ENCODE measurements around the gene SEC22A.

Gene SEC22A

DNA sequence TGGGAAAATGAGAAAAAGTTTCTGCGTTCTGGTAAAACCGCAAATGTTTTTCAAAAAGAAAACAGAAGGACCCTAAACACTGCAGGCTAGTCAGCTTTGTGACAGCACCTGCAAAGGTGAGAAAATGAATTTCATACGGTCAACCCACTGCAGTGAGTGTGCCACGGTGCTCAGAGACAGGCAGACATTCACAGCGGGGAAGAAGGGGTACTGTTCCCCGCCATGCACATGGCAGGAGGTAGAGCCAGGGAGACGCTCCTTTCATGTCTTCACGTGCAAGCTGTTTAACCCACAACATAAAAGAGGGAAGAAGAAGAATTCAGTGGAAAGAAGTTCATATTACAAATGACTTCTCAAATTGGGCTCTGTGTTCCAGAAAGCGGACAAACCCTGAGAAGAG, 109.5 kb downstream of the SEC22A start:
- no peak for DNase-seq

- DNase-seq, result no peak
Observed at GRCh38 chr3:123312331-123313265, 110.9 kb downstream of the SEC22A start.

DNA sequence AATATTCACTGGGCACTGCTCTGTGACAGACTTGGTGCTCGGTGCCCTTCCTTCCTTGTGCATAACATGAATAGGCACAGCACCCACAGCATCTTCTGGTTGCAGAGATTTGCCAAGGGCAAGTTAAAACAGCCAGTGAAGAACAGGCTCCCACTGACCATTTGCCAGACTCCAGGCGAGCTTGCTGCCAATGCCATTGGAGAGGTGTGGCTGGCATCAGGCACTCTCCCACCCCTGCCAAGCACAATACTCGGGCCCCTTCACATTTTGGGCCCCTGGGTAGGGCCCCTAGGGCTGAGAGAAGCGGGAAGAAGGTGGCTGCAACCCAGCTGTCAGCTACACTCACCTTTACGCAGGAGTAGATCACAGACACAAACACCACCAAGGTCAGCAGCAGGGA, 112.1 kb downstream of the SEC22A start:
- DNase-seq, result no peak

DNA sequence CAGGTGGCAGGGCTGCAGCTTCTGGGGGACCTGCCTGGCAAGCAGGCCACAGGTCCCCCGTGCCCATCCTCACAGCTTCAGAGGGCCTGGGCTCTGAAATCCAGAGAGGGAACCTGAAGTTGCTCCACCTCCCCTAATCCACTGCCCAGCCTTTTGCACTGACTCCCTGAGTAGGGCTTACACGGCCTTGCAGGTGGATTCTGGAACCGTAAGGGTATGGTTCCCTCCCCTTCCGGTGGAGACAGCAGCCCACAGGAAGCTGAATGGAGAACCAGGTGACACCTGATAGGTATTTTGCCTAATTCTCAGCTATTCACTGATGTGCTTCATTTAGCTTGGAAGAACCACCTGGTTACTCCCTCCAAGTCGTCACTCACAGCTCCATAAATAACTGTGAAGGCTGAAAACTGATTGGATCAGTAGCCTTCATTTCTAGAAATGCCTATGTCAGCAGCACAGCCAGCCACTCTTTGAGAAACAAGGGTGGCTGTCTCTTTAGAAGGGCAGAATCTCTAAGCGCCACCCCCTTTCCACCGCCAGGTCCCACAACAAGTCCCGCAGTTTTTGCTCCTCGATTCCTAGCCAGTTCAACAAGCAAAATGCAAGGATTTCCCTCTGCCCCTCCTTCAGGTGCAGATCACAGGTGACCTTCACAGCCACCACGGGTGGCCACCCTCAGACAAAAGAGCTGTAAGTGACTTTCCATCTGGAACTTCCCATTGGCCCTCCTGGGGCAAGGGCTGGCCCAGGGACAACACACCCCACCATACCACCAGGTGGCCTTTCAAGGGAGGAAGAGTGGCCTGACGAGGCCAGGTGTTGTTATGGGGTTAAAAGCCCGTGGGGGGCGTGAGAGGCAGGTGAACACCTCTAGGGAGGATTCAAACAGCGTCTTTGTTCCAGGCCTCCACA, 112.9 kb downstream of the SEC22A start:
- peak; percentile 6 for DNase-seq

- DNase-seq, result no peak
Observed at GRCh38 chr3:123315271-123315595, 113.5 kb downstream of the SEC22A start.

DNA sequence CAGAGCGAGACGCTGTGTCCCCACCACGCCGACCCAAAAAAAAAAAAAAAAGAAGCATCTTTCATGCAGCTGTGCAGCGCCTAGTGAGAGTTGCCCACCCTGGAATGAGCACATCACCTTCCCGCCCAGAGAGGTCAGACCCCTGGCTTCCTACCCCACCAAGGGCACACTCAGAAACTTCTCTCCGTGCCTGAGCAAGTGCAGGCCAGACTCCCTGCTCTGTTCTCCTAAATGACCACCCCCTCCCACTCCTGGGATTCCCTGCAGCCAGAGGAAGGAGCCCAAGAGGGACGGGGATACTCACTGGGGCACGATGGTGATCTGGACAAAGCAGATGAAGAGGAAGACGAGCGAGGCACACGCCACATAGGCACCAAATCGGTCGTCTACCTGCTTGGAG, 116.0 kb downstream of the SEC22A start:
- DNase-seq, result no peak

DNA sequence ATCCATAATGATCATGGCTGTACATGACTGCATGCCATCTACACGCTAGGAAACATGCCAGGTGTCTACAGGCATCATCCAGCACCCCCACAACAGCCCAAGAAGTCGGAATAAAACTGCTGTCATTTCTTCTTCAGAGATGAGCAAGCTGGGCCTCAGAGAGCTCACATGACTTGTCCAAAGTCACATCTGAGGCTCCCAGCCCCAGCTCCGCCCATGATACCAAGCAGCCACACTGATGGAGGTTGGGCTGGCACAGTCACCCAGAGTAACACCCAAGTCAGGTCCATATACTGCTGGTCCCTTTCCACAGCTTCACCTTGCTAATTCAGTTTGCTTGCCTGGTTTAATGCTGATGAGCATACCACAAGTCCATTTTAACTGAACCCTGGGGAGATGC, 116.6 kb downstream of the SEC22A start:
- DNase-seq, result no peak

DNA sequence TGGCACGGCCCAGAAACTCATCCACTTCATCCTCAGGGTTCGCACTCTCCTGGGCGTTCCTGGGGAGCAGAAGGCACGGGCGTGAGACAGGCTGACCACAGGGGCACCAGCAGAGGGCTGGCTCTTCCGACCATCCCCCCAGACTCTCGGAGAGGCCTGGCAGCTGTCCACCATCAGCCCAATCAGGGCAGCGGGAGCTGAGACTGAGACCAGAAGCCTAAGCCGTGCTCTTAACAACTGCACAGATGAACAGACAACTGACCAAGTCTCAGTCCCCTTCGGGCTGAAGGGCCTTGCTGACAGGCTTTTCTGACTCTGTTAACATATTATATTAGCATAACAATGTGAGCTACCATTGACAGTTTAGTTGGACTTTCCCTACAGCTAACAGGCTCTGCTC, 118.0 kb downstream of the SEC22A start:
- no peak for DNase-seq

- DNase-seq, result no peak
Observed at GRCh38 chr3:123320221-123320620, 118.5 kb downstream of the SEC22A start.

DNA sequence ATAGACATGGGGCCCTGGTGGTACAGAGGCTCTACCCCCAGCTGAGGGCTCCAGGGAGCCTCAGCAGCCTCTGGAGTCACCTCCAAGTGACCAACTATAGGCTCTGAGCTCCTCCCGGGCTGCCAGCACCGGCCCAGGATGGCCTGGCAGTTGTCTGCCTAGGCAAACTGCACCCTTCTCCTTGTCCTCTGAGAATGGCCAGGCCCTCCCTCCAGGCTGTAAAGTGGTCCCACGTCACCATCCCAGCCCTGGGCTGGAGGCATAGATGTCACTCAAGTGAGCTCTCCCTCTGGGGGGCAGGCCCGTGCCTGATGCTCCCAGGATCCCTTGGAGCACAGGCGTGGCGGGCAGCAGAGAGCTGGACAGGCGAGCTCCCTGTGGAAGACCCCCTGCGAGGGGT, 120.1 kb downstream of the SEC22A start:
- DNase-seq, result no peak

GRCh38 chr3:123322866-123323265, 121.1 kb downstream of the SEC22A start:
- no peak for DNase-seq
